ENCODE measurements around the gene ENTREP1.
A peak's percentile ranks its signal among the peaks of the same experiment; 100 is the strongest.
"Not testable (repeated sequence)": the region's sequence is repeated elsewhere in the genome, so short reads cannot be mapped to it uniquely, and the experiment has no call there.

ENTREP1 gene

GRCh38 chr9:69371001-69371400 is 46.0 kb downstream of the ENTREP1 start:
- DNase-seq (ENCODE audit: low read depth): peak; percentile 38

- peak; percentile 54 for DNase-seq (ENCODE audit: low read depth)
These were observed 51.6 kb downstream of the ENTREP1 start for GRCh38 chr9:69376651-69377050.

- no peak for DNase-seq (ENCODE audit: low read depth)
These were observed 52.3 kb downstream of the ENTREP1 start for GRCh38 chr9:69377291-69377690.

GRCh38 chr9:69377981-69378380 is 53.0 kb downstream of the ENTREP1 start:
- DNase-seq (ENCODE audit: low read depth): no peak

- peak; percentile 25 for DNase-seq (ENCODE audit: low read depth)
These were observed 54.4 kb downstream of the ENTREP1 start for GRCh38 chr9:69379270-69379982.

GRCh38 chr9:69380301-69380700 is 55.3 kb downstream of the ENTREP1 start:
- no peak for DNase-seq (ENCODE audit: low read depth)

- DNase-seq (ENCODE audit: low read depth): peak; percentile 57
These were observed 55.8 kb downstream of the ENTREP1 start for GRCh38 chr9:69380811-69381210.

- DNase-seq (ENCODE audit: low read depth): no peak
These were observed 57.1 kb downstream of the ENTREP1 start for GRCh38 chr9:69382135-69382534.

- no peak for DNase-seq (ENCODE audit: low read depth)
These were observed 60.6 kb downstream of the ENTREP1 start for GRCh38 chr9:69385581-69386033.

- DNase-seq (ENCODE audit: low read depth): no peak
These were observed 61.6 kb downstream of the ENTREP1 start for GRCh38 chr9:69386651-69387050.

GRCh38 chr9:69388596-69388995 is 63.6 kb downstream of the ENTREP1 start:
- DNase-seq (ENCODE audit: low read depth): no peak

- DNase-seq (ENCODE audit: low read depth): no peak
These were observed 64.5 kb downstream of the ENTREP1 start for GRCh38 chr9:69389437-69389995.

- no peak for DNase-seq (ENCODE audit: low read depth)
These were observed 66.5 kb downstream of the ENTREP1 start for GRCh38 chr9:69391487-69391886.

GRCh38 chr9:69391946-69392345 is 66.9 kb downstream of the ENTREP1 start:
- no peak for DNase-seq (ENCODE audit: low read depth)

GRCh38 chr9:69392826-69393225 is 67.8 kb downstream of the ENTREP1 start:
- no peak for DNase-seq (ENCODE audit: low read depth)

GRCh38 chr9:69393425-69393824 is 68.4 kb downstream of the ENTREP1 start:
- DNase-seq (ENCODE audit: low read depth): no peak

- DNase-seq (ENCODE audit: low read depth): no peak
These were observed 70.7 kb downstream of the ENTREP1 start for GRCh38 chr9:69395718-69396117.

GRCh38 chr9:69396759-69397158 is 71.7 kb downstream of the ENTREP1 start:
- DNase-seq (ENCODE audit: low read depth): no peak

- DNase-seq (ENCODE audit: low read depth): no peak
These were observed 72.6 kb downstream of the ENTREP1 start for GRCh38 chr9:69397384-69398214.

- no peak for DNase-seq (ENCODE audit: low read depth)
These were observed 75.5 kb downstream of the ENTREP1 start for GRCh38 chr9:69400470-69400869.

GRCh38 chr9:69409936-69410335 is 84.9 kb downstream of the ENTREP1 start:
- DNase-seq (ENCODE audit: low read depth): not testable (repeated sequence)

- DNase-seq (ENCODE audit: low read depth): no peak
These were observed 86.2 kb downstream of the ENTREP1 start for GRCh38 chr9:69411246-69411645.

All from amniotic epithelial cell (primary cell).